ENCODE results near the gene GRAP2. TPM values are rescaled to one million over a fixed set of nuclear protein-coding genes. Genes with fewer than 3 reads are reported as not detected.

GRAP2 gene
- total RNA-seq, 1 donor from 2014 or later, result not detected

DNA sequence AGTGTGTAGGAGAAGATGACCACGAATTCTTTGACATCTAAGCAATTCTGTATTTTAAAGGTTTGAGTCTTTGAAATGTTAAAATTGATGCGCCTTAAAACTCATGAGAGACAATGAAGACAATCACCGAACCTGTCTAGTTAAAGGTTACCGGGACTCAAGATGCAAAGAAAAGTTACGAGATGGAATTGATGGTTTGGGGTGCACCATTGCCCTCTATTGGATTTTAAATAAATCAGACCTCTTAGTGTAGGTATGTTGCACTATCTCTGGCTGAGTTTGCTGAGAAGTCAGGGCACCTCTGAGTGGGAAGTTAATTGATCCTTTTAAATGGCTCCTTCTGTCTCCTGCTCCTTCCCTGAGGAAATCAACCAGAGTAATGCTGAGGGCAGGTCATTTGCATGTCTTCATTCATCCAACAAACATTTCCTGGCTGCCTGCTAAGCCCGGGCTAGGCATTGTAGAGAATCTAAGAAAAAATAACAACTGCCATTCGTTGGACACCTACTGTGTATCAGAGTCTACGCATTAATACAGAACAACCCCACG is 39.9 kb downstream of the GRAP2 start:
- no peak overlapping the region for H3K4me3 ChIP-seq
- H3K9me3 Mint-ChIP-seq, result no peaks in the 10 kb centered on the region
- H3K27ac Mint-ChIP-seq, result no peak overlapping the region
- H3K9me3 ChIP-seq (ENCODE audit: low read depth), result no peaks in the 10 kb centered on the region
- peaks cover 39% of the 10 kb centered on the region for H3K4me1 ChIP-seq
- no peak overlapping the region for H3K9ac ChIP-seq
- no peak overlapping the region for H3K27ac ChIP-seq
- no peak overlapping the region for H3K4me3 Mint-ChIP-seq
- TF ChIP-seq, protein P1, sequence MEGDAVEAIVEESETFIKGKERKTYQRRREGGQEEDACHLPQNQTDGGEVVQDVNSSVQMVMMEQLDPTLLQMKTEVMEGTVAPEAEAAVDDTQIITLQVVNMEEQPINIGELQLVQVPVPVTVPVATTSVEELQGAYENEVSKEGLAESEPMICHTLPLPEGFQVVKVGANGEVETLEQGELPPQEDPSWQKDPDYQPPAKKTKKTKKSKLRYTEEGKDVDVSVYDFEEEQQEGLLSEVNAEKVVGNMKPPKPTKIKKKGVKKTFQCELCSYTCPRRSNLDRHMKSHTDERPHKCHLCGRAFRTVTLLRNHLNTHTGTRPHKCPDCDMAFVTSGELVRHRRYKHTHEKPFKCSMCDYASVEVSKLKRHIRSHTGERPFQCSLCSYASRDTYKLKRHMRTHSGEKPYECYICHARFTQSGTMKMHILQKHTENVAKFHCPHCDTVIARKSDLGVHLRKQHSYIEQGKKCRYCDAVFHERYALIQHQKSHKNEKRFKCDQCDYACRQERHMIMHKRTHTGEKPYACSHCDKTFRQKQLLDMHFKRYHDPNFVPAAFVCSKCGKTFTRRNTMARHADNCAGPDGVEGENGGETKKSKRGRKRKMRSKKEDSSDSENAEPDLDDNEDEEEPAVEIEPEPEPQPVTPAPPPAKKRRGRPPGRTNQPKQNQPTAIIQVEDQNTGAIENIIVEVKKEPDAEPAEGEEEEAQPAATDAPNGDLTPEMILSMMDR (IDR thresholded peaks at IDR 0.05), result no peak
- no peak for TF ChIP-seq EZH2phosphoT487 (IDR thresholded peaks at IDR 0.05)
- no peak for TF ChIP-seq EZH2 (IDR thresholded peaks at IDR 0.05)
- no peaks in the 10 kb centered on the region for H3K79me2 ChIP-seq (ENCODE audit: low read depth)
- H3K36me3 ChIP-seq, result no peaks in the 10 kb centered on the region
- DNase-seq (ENCODE audit: low spot score), result no peak
- H3K27me3 Mint-ChIP-seq (ENCODE audit: insufficient read depth, low read depth), result peaks cover 4% of the 10 kb centered on the region
- H3F3A ChIP-seq (ENCODE audit: low read depth), result peaks cover 9% of the 10 kb centered on the region
- H3K4me1 Mint-ChIP-seq, result peaks cover 34% of the 10 kb centered on the region
- peaks cover 20% of the 10 kb centered on the region for H3K27me3 ChIP-seq
- H3K36me3 Mint-ChIP-seq, result no peaks in the 10 kb centered on the region
- no peak overlapping the region for H2AFZ ChIP-seq (replicated peaks)
- no peak overlapping the region for H3K4me2 ChIP-seq
- peaks cover 8% of the 10 kb centered on the region for H4K20me1 ChIP-seq (ENCODE audit: low read depth)

GRCh38 chr22:39941601-39942000 is 40.7 kb downstream of the GRAP2 start:
- Mint-ChIP-seq H3K27me3 (ENCODE audit: insufficient read depth, low read depth) (peaks cover 4% of the 10 kb centered on the region), H3K36me3 (no peaks in the 10 kb centered on the region), H3K9me3 (no peaks in the 10 kb centered on the region), H3K4me3 (no peak overlapping the region), H3K27ac (no peak overlapping the region), H3K4me1 (peaks cover 33% of the 10 kb centered on the region)
- peaks cover 9% of the 10 kb centered on the region for H3F3A ChIP-seq (ENCODE audit: low read depth)
- peaks cover 34% of the 10 kb centered on the region for H3K4me1 ChIP-seq
- no peak overlapping the region for H3K4me3 ChIP-seq
- peaks cover 20% of the 10 kb centered on the region for H3K27me3 ChIP-seq
- no peak overlapping the region for H3K9ac ChIP-seq
- DNase-seq (ENCODE audit: low spot score), result no peak
- H3K79me2 ChIP-seq (ENCODE audit: low read depth), result no peaks in the 10 kb centered on the region
- no peak overlapping the region for H3K4me2 ChIP-seq
- no peak overlapping the region for H2AFZ ChIP-seq (replicated peaks)
- peaks cover 8% of the 10 kb centered on the region for H4K20me1 ChIP-seq (ENCODE audit: low read depth)
- H3K27ac ChIP-seq, result no peak overlapping the region
- TF ChIP-seq, protein P1 (IDR thresholded peaks at IDR 0.05), result no peak
- TF ChIP-seq EZH2phosphoT487 (IDR thresholded peaks at IDR 0.05), result no peak
- TF ChIP-seq EZH2 (IDR thresholded peaks at IDR 0.05), result no peak
- no peaks in the 10 kb centered on the region for H3K9me3 ChIP-seq (ENCODE audit: low read depth)
- H3K36me3 ChIP-seq, result no peaks in the 10 kb centered on the region

GRCh38 chr22:39942439-39943230 is 41.8 kb downstream of the GRAP2 start:
- Histone ChIP-seq H3K36me3 (no peaks in the 10 kb centered on the region), H3K27ac (no peak overlapping the region), H3K4me3 (no peak overlapping the region), H2AFZ (replicated peaks) (no peak overlapping the region), H3K9me3 (ENCODE audit: low read depth) (no peaks in the 10 kb centered on the region), H3K27me3 (peaks cover 19% of the 10 kb centered on the region), H3K9ac (no peak overlapping the region), H4K20me1 (ENCODE audit: low read depth) (peaks cover 8% of the 10 kb centered on the region), H3K4me1 (peaks cover 33% of the 10 kb centered on the region), H3K79me2 (ENCODE audit: low read depth) (no peaks in the 10 kb centered on the region), H3F3A (ENCODE audit: low read depth) (peaks cover 9% of the 10 kb centered on the region), H3K4me2 (no peak overlapping the region)
- H3K27ac Mint-ChIP-seq, result no peak overlapping the region
- peaks cover 4% of the 10 kb centered on the region for H3K27me3 Mint-ChIP-seq (ENCODE audit: insufficient read depth, low read depth)
- H3K4me3 Mint-ChIP-seq, result no peak overlapping the region
- H3K4me1 Mint-ChIP-seq, result peaks cover 36% of the 10 kb centered on the region
- no peaks in the 10 kb centered on the region for H3K36me3 Mint-ChIP-seq
- TF ChIP-seq EZH2phosphoT487 (IDR thresholded peaks at IDR 0.05) (no peak), EZH2 (IDR thresholded peaks at IDR 0.05) (no peak)
- TF ChIP-seq, protein P1 (IDR thresholded peaks at IDR 0.05), result no peak
- H3K9me3 Mint-ChIP-seq, result no peaks in the 10 kb centered on the region
- no peak for DNase-seq (ENCODE audit: low spot score)

Data from neural progenitor cell (in vitro differentiated cells).